HepG2 (cell line): ENCODE measurements around the gene RAB3GAP1. TPM values are rescaled to one million over a fixed set of nuclear protein-coding genes. Genes with fewer than 3 reads are reported as not detected.

ENCODE experiments used
- ATAC-seq: fragments of 200-7000 bp; cut with Tn5 transposase; 3 replicates; pipeline ENCODE4 v1.9.1; 2020; ENCODE audit warnings: mild to moderate bottlenecking, moderate library complexity
- BruUV-seq: library from RNA; stranded (reverse); fragments of 400-500 nt; replicated peaks from 2 replicates; lab custom pipeline; 2021; lab: Mats Ljungman, UMichigan
- CTCF ChIA-PET: fragments of 300-600 bp; formaldehyde crosslinking; extraction: SDS; loops from one replicate; lab custom pipeline; 2021; ENCODE audit warnings: low total read pairs, inconsistent platforms, low intra/inter-chr PET ratio; lab: Yijun Ruan, JAX
- POLR2A ChIA-PET: fragments of 350-600 bp; sonication (Branson Sonifier 250); formaldehyde crosslinking; loops from one replicate; lab custom pipeline; 2020; ENCODE audit warnings: antibody characterized with exemption, inconsistent platforms; lab: Yijun Ruan, JAX
- DNase-seq: peaks from one replicate; pipeline ENCODE4 v3.0.0-alpha.2; 2015; ENCODE audit warnings: low spot score
- FAIRE-seq: peaks from 3 replicates; lab custom pipeline; 2011; peaks lifted over from hg19 to GRCh38; lab: Jason Lieb, UNC
- H2AFZ ChIP-seq: one replicate; pipeline ENCODE4 v1.6.1; 2011; ENCODE audit warnings: low read length, inconsistent platforms
- H3K27ac ChIP-seq: fragments of 300-600 bp; 3 replicates; pipeline ENCODE4 v1.8.0; 2011; ENCODE audit warnings: mixed run types, mild to moderate bottlenecking, mixed read lengths, low read length, inconsistent platforms; ENCODE audit not compliant: insufficient read depth; ENCODE audit errors: extremely low read length
- H3K27me3 ChIP-seq, 2 experiments: fragments of 200-600 bp in 1 of 2; 2 replicates in 1 of 2; 3 replicates in 1 of 2; pipeline versions ENCODE4 v1.6.0 to v1.8.0; 2011; ENCODE audit warnings: low read length in 2 of 2, mild to moderate bottlenecking in 2 of 2, moderate library complexity in 2 of 2, inconsistent platforms in 1 of 2; ENCODE audit not compliant: insufficient read depth in 2 of 2, control insufficient read depth in 1 of 2
- H3K36me3 ChIP-seq, 2 experiments: fragments of 200-600 bp in 1 of 2; replicated peaks in 1 of 2; 2 replicates in 1 of 2; 3 replicates in 1 of 2; pipeline versions ENCODE4 v1.5.1 to v1.8.0; 2011; ENCODE audit warnings: low read length in 2 of 2, inconsistent platforms in 1 of 2; ENCODE audit not compliant: insufficient read depth in 2 of 2, control insufficient read depth in 1 of 2
- H3K4me1 ChIP-seq: 2 replicates; pipeline ENCODE4 v1.5.1; 2012; ENCODE audit warnings: low read length, inconsistent platforms; ENCODE audit not compliant: insufficient read depth
- H3K4me2 ChIP-seq: 2 replicates; pipeline ENCODE4 v1.6.0; 2011; ENCODE audit warnings: low read depth, low read length, inconsistent platforms
- H3K4me3 ChIP-seq, 3 experiments: fragments of 200-600 bp in 1 of 3; sonication (generic), shearing (Covaris generic) in 1 of 3; replicated peaks in 1 of 3; 2 replicates each; pipeline ENCODE4 v1.5.1; 2011 to 2016; ENCODE audit warnings: low read length in 3 of 3, inconsistent platforms in 2 of 3, low read depth in 2 of 3, mild to moderate bottlenecking in 2 of 3, control low read depth in 1 of 3, mixed read lengths in 1 of 3; ENCODE audit not compliant: insufficient read depth in 1 of 3
- H3K79me2 ChIP-seq: one replicate; pipeline ENCODE4 v1.6.1; 2011; ENCODE audit warnings: low read length, inconsistent platforms; ENCODE audit not compliant: insufficient read depth
- H3K9ac ChIP-seq: 2 replicates; pipeline ENCODE4 v1.6.0; 2011; ENCODE audit warnings: mild to moderate bottlenecking, low read depth, low read length, inconsistent platforms; ENCODE audit not compliant: insufficient read depth
- H3K9me3 ChIP-seq: 2 replicates; pipeline ENCODE4 v1.5.1; 2012; ENCODE audit warnings: mild to moderate bottlenecking, low read length
- H4K20me1 ChIP-seq: 2 replicates; pipeline ENCODE4 v1.6.0; 2011; ENCODE audit warnings: inconsistent platforms, mild to moderate bottlenecking, low read length, moderate library complexity; ENCODE audit not compliant: insufficient read depth
- MAFF ChIP-seq: IDR thresholded peaks from 2 replicates; pipeline ENCODE4 v1.6.1; 2011; ENCODE audit warnings: low read depth, low read length, improper control_type of control experiment
- MAFK ChIP-seq, 2 experiments: IDR thresholded peaks in 1 of 2; conservative IDR thresholded peaks in 1 of 2; 2 replicates each; pipeline ENCODE4 v1.6.1; 2011; ENCODE audit warnings: improper control_type of control experiment in 2 of 2, low read length in 2 of 2
- NR2F6 ChIP-seq, 2 experiments: IDR thresholded peaks; 2 replicates each; pipeline ENCODE4 v1.6.1; 2016; ENCODE audit warnings: antibody characterized with exemption in 1 of 2, mild to moderate bottlenecking in 1 of 2
- SALL1 ChIP-seq: sonication (generic); formaldehyde crosslinking; IDR thresholded peaks from 2 replicates; pipeline ENCODE4 v1.8.0; 2022; ENCODE audit warnings: mild to moderate bottlenecking, missing genetic modification reagents
- ZNF550 ChIP-seq: sonication (generic); formaldehyde crosslinking; IDR thresholded peaks from 2 replicates; pipeline ENCODE4 v1.4.0; 2020; ENCODE audit warnings: mild to moderate bottlenecking, missing genetic modification reagents, borderline replicate concordance
- ZNF7 ChIP-seq: IDR thresholded peaks from 2 replicates; pipeline ENCODE4 v1.6.1; 2016; ENCODE audit warnings: missing biosample characterization, missing genetic modification reagents
- WGBS: methylation state at CpG from one replicate; pipeline ENCODE4 v1.1.6; 2017; ENCODE audit warnings: low lambda C conversion rate; 5-methylcytosine and 5-hydroxymethylcytosine counted together
- in situ Hi-C: cut with HindIII; loops from 2 replicates; pipeline ENCODE4 v1.10.0; 2017; ENCODE audit warnings: low pct_unique_long_range_greater_than_20kb; ENCODE audit not compliant: extremely low pct_ligation_motif_present
- intact Hi-C: fragments of 100-400 bp; cut with micrococcal nuclease; formaldehyde crosslinking; loops from one replicate; pipeline ENCODE4 v1.10.0; 2022; ENCODE audit not compliant: unreplicated experiment
- polyA plus RNA-seq, 8 experiments: library from polyadenylated mRNA; depleted of rRNA in 3 of 8; stranded (reverse) in 7 of 8; unstranded in 1 of 8; fragments of >200 nt; fragmentation: Illumina TruSeq in 4 of 8; extraction: Trizol in 4 of 8; gene quantifications; 2 replicates each; pipeline versions ENCODE4 v1.2.1 to v1.2.3, GENCODE V29; 2011 to 2016; ENCODE audit warnings: low read depth in 4 of 8, missing spikeins in 1 of 8, mixed read lengths in 1 of 8; ENCODE audit not compliant: insufficient read depth in 1 of 8
- total RNA-seq, 5 experiments: library from RNA; depleted of rRNA; stranded (reverse); fragments of >200 nt; fragmentation: Illumina TruSeq; extraction: Trizol; gene quantifications; 2 replicates each; pipeline ENCODE4 v1.2.3, GENCODE V29; 2016; ENCODE audit warnings: low read depth in 1 of 5
- TF ChIP-seq, protein P1 (sequence below): sonication (generic); formaldehyde crosslinking; IDR thresholded peaks from one replicate; pipeline ENCODE4 v1.5.1; 2020; ENCODE audit warnings: mild to moderate bottlenecking, missing genetic modification reagents; ENCODE audit errors: not compliant biosample characterization

The RAB3GAP1 gene
- total and polyA plus RNA-seq, 2 of the 13 experiments (the other 11 are each of a cell fraction or from before 2014, with no cell fraction given): 15.2 to 48.8 TPM

GRCh38 chr2:135097532-135098231, 45.6 kb downstream of the RAB3GAP1 start:
- no TSS peak for BruUV-seq
- ChIA-PET CTCF (no interaction called here), POLR2A (no interaction called here)
- peaks cover 2 to 26% of the 10 kb centered on the region in 2 experiments; a peak in 4 of 5 replicates for H3K36me3 ChIP-seq
- H3K4me1 ChIP-seq: peaks cover 19% of the 10 kb centered on the region
- FAIRE-seq (no peak), ATAC-seq (no peak), DNase-seq (no peak)
- H3K9me3 ChIP-seq: no peaks in the 10 kb centered on the region
- no peak overlapping the region for H3K4me3 ChIP-seq
- H4K20me1 ChIP-seq: no peaks in the 10 kb centered on the region
- TF ChIP-seq MAFK (conservative IDR thresholded peaks at IDR 0.05 in 1 of 2, IDR thresholded peaks at IDR 0.05 in 1 of 2; ENCODE audit: low read length in 2 of 2): peak in 1 of 2 experiments; percentile 65; a peak in 3 of 4 replicates
- TF ChIP-seq MAFF: peak; percentile 68
- no peak for TF ChIP-seq NR2F6 (IDR thresholded peaks at IDR 0.05)
- no peak for TF ChIP-seq NR2F6 (CRISPR knock-in tag; IDR thresholded peaks at IDR 0.05)
- TF ChIP-seq ZNF7: peak; percentile 91
- TF ChIP-seq SALL1 (CRISPR knock-in tag): no peak
- TF ChIP-seq ZNF550 (CRISPR knock-in tag): no peak
- no peak overlapping the region for H3K4me2 ChIP-seq
- no peak overlapping the region for H3K9ac ChIP-seq
- intact Hi-C loops (no loop called here), in situ Hi-C loops (no loop called here)
- no peaks in the 10 kb centered on the region for H3K79me2 ChIP-seq
- WGBS: 95% methylated on average over 2 of the region's 2 CpGs
- no peak overlapping the region for H3K27ac ChIP-seq
- H3K27me3 ChIP-seq: no peaks in the 10 kb centered on the region
- H2AFZ ChIP-seq: no peak overlapping the region

- intact Hi-C loops: no loop called here
- TF ChIP-seq, protein P1, sequence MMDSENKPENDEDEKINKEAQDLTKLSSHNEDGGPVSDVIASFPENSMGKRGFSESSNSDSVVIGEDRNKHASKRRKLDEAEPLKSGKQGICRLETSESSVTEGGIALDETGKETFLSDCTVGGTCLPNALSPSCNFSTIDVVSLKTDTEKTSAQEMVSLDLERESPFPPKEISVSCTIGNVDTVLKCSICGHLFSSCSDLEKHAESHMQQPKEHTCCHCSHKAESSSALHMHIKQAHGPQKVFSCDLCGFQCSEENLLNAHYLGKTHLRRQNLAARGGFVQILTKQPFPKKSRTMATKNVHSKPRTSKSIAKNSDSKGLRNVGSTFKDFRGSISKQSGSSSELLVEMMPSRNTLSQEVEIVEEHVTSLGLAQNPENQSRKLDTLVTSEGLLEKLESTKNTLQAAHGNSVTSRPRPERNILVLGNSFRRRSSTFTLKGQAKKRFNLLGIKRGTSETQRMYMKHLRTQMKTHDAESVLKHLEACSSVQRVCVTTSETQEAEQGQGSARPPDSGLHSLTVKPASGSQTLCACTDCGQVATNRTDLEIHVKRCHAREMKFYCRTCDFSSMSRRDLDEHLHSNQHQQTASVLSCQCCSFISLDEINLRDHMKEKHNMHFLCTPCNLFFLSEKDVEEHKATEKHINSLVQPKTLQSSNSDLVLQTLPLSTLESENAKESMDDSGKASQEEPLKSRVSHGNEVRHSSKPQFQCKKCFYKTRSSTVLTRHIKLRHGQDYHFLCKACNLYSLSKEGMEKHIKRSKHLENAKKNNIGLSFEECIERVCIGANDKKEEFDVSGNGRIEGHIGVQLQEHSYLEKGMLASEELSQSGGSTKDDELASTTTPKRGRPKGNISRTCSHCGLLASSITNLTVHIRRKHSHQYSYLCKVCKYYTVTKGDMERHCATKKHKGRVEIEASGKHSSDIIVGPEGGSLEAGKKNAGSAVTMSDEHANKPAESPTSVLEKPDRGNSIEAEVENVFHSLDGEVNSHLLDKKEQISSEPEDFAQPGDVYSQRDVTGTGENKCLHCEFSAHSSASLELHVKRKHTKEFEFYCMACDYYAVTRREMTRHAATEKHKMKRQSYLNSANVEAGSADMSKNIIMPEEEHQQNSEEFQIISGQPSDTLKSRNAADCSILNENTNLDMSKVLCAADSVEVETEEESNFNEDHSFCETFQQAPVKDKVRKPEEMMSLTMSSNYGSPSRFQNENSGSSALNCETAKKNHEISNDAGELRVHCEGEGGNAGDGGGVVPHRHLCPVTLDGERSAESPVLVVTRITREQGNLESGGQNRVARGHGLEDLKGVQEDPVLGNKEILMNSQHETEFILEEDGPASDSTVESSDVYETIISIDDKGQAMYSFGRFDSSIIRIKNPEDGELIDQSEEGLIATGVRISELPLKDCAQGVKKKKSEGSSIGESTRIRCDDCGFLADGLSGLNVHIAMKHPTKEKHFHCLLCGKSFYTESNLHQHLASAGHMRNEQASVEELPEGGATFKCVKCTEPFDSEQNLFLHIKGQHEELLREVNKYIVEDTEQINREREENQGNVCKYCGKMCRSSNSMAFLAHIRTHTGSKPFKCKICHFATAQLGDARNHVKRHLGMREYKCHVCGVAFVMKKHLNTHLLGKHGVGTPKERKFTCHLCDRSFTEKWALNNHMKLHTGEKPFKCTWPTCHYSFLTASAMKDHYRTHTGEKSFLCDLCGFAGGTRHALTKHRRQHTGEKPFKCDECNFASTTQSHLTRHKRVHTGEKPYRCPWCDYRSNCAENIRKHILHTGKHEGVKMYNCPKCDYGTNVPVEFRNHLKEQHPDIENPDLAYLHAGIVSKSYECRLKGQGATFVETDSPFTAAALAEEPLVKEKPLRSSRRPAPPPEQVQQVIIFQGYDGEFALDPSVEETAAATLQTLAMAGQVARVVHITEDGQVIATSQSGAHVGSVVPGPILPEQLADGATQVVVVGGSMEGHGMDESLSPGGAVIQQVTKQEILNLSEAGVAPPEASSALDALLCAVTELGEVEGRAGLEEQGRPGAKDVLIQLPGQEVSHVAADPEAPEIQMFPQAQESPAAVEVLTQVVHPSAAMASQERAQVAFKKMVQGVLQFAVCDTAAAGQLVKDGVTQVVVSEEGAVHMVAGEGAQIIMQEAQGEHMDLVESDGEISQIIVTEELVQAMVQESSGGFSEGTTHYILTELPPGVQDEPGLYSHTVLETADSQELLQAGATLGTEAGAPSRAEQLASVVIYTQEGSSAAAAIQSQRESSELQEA: no peak
Observed at GRCh38 chr2:135099802-135100483, 47.9 kb downstream of the RAB3GAP1 start.

More at GRCh38 chr2:135099802-135100483, 47.9 kb downstream of the RAB3GAP1 start:
- FAIRE-seq (no peak), DNase-seq (no peak), ATAC-seq (no peak)
- ChIA-PET CTCF (no interaction called here), POLR2A (no interaction called here)
- no peaks in the 10 kb centered on the region for H4K20me1 ChIP-seq
- no peak overlapping the region for H3K27ac ChIP-seq
- no peaks in the 10 kb centered on the region for H3K27me3 ChIP-seq
- peaks cover 0 to 16% of the 10 kb centered on the region in 2 experiments; a peak in 3 of 5 replicates for H3K36me3 ChIP-seq
- H3K4me1 ChIP-seq: no peaks in the 10 kb centered on the region
- no peak overlapping the region for H2AFZ ChIP-seq
- no peak overlapping the region for H3K4me3 ChIP-seq
- H3K9ac ChIP-seq: no peak overlapping the region
- H3K4me2 ChIP-seq: no peak overlapping the region
- 92% methylated on average over 5 of the region's 5 CpGs for WGBS
- no peaks in the 10 kb centered on the region for H3K79me2 ChIP-seq
- no peaks in the 10 kb centered on the region for H3K9me3 ChIP-seq
- in situ Hi-C loops: no loop called here
- no TSS peak for BruUV-seq
